Muscle of arm (tissue), 12 donors: Measurements from ENCODE around the gene CBFA2T2. TPM values are rescaled to one million over a fixed set of nuclear protein-coding genes. Genes with fewer than 3 reads are reported as not detected.
A peak's percentile ranks its signal among the peaks of the same experiment; 100 is the strongest.
"Not testable (repeated sequence)": the region's sequence is repeated elsewhere in the genome, so short reads cannot be mapped to it uniquely, and the experiment has no call there.

Source experiments
- DNase-seq: peaks from one replicate; pipeline ENCODE4 v3.0.0-alpha.2; 2013
- polyA plus RNA-seq, 12 donors: library from polyadenylated mRNA; unstranded; fragments of 120-200 nt; gene quantifications; one replicate each; pipeline ENCODE4 v1.2.1, GENCODE V29; 2013; ENCODE audit not compliant: insufficient read length in 12 of 12

CBFA2T2 gene
- polyA plus RNA-seq, 12 donors, result 11.3 to 32.1 (median 14.0) TPM; not detected in 1

DNA sequence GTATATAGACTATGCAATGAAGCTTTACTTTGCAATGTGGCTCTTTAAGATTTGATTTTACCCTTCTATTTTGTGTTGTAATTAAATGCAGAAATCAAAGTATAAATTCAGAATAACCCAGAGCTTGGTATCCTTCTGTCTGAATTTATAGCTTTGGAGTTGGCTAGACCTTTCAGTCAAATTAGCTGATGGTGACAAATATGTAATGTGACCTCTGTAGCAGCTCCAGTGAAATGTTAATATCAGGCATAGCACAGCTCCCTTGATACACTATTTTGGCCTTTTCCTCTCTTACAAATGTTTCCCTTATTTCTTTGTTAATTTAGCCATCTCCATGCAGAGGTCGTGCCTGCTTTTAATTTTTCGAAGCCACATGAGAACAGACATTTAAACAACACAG, 11.1 kb downstream of the CBFA2T2 start:
- DNase-seq, result no peak

DNA sequence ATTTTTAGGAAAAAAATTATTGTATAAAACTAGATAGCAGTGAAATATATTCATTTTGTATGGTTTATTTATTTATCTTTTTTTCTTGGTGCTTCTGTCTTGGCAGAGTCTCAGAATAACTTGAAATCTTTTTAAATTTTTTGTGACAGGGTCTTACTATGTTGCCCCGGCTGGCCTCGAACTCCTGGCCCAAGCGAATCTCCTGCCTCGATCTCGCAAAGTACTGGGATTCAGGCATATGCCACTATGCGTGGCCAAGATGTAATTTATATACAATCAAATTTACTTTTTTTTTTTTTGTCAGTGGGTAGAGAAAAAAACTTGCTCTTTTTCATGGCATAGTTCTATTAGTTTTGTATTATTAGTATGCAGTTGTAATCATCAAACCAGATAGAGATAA, 13.7 kb downstream of the CBFA2T2 start:
- DNase-seq, result no peak

DNA sequence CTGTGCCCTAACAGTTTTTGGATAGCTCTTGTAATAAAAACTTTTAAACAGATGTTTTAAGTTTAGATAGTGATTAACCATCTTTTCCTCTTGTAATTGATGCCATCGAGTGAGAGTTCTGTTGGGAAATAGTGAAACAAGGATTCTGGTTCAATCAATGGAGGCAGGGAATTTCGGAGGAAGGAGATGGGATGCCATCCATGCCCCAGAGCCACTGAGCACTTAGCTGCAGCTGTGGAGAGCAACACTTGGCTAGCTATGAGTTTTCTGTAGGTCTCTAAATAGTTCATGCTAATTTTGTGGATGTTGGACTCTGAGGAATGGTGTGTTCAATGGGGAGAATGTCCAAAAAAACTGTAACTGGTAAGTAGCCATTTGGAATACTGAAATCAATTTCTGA, 16.7 kb downstream of the CBFA2T2 start:
- DNase-seq, result no peak

DNA sequence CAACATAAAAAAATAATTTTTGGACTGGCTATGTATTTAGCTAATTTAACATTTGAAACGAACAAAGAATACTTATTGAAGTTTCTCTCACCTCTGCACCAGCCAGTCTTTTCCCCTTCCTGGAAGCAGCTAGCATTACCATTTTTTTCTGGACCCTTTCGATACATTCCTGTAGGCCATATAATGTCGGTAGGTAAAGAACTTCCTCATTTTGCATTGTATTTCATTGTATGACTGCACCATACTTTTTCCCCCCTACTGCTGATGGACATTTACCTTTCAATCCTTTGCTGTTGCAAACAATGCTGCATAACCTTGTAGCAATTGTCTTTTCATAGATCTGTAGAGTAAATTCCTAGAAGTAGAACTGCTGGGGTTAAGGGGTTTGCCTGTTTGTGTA, 17.6 kb downstream of the CBFA2T2 start:
- DNase-seq, result no peak

DNA sequence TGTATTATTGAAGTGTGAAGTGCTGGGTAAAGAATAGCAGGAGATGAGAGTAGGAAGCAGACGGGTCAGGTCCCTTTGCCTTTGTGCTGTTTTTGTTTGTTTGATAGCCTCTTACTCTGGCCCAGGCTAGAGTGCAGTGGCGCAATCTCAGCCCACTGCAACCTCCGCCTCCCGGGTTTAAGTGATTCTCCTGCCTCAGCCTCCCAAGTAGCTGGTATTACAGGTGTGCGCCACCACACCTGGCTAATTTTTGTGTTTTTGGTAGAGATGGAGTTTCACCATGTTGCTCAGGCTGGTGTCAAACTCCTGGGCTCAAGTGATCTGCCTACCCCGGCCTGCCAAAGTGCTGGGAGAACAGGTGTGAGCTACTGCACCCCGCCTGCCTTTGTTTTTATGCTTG, 18.1 kb downstream of the CBFA2T2 start:
- DNase-seq, result not testable (repeated sequence)

DNA sequence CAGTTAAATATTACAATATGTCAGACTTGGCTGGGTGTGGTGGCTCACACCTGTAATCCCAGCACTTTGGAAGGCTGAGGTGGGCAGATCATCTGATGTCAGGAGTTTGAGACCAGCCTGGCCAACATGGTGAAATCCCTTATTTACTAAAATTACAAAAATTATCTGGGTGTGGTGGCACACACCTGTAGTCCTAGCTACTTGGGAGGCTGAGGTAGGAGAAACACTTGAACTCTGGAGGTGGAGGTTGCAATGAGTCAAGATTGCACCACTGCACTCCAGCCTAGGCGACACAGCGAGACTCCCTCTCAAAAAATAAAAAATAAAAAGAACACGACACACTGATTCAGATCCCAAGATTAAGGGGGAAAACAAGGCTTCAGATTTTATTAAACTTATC, 19.2 kb downstream of the CBFA2T2 start:
- not testable (repeated sequence) for DNase-seq

DNA sequence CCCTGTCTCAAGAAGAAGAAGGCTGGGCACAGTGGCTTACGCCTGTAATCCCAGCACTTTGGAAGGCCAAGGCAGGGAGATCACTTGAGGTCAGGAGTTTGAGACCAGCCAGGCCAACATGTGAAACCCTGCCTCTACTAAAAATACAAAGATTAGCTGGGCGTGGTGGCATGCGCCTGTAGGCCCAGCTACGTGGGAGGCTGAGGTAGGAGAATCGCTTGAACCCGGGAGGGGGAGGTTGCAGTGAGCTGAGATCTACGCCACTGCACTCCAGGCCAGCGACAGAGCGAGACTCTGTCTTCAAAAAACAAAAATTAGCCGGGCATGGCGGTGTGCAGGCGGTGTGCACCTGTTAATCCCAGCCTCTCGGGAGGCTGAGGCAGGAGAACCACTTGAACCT, 22.0 kb downstream of the CBFA2T2 start:
- DNase-seq, result not testable (repeated sequence)

DNA sequence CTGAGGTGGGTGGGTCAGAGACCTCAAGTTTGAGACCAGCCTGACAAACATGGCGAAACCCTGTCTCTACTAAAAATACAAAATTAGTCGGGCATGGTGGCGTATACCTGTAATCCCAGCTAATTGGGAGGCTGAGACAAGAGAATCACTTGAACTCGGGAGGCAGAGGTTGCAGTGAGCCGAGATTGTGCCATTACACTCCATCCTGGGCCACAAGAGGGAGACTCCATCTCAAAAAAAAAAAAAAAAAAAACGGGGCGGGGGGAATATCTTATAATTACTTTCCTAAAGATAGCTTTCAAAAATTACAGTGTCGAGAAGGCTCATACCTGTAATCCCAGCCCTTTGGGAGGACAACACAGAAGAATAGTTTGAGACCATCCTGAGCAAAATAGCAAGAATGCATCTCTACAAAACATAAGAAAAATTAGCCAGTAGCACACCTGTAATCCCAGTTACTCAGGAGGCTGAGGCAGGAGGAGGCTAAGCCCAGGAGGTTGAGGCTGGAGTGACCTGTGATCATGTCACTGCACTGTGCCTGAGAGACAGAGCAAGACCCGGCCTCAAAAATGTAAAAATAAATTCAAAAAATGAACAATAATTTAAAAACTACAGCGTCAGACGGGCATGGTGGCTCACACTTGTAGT, 25.8 kb downstream of the CBFA2T2 start:
- DNase-seq, result no peak

DNA sequence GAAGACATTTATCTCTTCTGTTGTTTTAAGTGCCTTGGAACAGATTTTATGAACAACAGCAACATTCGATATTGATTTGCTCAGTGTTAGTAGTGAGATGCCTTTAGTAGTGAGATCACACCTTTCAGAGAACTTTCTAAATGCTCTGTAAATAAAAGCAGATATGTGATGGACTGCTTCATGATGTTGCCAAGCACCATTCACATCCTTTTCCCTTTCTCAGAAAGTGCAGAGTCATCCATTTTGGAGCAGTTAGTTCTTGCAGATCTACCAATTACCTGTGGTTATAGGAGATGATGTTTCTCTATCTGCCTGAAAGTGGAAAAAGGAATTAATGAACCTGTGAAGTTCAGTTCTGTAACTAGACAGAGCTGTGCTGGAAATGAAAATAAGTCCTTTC, 27.0 kb downstream of the CBFA2T2 start:
- no peak for DNase-seq

DNA sequence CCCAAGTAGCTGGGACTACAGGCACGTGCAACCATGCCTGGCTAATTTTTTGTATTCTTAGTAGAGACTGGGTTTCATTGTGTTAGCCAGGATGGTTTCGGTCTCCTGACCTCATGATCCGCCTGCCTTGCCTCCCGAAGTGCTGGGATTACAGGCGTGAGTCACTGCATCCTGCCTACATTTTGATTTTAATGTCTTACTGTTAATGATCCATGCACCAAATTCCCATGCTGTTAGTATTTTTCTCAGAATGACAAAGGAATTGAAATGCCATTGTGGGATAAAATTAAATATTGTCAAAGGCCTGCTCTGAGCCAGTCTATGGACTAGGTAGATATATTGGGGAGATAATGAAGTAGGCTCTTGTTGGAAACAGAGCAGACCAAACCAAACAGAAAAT, 28.2 kb downstream of the CBFA2T2 start:
- no peak for DNase-seq

DNA sequence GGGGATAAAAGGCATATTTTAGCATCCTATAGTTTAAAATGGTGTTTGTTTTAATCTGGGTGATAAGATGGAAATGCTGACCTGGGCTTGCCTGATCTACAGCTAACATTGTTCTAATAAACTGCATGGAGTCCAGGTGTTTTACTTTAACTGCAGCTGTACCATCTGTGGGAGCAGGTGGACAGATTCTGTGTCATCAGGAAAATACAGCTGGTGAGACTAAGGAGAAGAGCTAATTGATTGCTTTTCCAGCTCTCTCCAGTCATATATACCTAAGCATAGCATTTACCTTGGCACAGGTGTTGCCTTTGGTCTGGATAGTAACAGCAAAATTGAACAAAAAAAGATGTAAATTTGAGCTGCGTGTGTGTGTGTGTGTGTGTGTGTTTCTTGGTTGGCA, 31.6 kb downstream of the CBFA2T2 start:
- no peak for DNase-seq

DNA sequence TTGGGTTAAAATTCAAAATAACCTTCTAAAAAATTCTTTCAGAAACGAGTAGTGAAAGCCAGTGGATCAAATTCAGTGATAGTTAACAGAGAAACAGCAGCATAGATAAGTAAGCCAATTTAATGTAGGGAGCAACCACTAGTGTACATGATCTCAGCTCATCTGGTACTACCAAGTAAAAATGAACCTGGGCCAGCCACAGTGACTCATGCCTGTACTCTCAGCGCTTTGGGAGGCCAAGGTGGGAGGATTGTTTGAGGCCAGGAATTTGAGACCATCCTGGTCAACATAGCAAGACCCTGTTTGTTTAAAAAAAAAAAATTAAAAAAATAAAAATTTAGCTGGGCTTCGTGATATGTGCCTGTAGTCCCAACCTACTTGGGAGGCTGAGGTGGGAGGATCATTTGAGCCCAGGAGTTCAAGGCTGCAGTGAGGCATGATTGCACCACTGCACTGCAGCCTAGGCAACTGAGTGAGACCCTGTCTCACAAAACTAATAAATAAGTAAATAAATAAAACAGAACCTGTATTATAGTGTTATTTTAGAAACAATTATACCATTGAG, 32.4 kb downstream of the CBFA2T2 start:
- no peak for DNase-seq

DNA sequence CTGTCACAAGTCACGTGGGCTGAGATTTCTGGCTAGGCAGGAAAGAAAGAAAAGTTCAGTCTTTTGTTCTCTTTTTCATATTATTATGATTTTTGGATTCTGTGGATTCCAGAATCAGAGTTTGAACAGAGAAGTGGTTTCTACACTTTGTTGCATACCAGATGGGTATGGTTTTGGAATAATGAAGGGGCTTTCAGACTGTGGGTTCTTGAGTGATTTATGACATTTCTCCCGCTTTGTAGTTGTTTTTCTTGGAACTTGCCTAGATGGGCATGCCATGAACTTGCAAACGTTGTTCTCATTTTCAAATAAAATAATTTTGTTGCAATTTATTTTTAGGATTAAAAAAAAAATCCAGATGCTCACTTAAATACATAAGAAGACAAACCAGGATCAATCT, 34.4 kb downstream of the CBFA2T2 start:
- DNase-seq, result no peak

DNA sequence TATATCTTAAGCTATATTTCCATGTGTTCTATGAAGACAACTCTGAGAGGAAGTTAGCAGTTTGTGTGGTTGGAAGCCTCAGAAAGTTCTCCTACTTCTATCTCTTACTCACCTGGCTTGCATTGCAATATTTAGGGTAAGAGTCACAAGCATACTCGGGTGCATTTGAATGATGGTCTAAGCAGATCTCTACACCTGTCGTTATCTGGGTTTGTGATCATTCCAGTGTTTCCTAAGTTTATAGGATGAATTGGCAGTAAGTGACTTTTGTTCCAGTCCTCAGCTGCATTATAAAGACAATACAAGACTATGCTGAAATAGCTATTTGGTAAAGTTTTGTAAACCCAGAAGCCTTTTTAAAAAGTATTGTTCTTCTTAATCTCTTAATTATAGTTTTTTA, 36.9 kb downstream of the CBFA2T2 start:
- DNase-seq, result no peak

DNA sequence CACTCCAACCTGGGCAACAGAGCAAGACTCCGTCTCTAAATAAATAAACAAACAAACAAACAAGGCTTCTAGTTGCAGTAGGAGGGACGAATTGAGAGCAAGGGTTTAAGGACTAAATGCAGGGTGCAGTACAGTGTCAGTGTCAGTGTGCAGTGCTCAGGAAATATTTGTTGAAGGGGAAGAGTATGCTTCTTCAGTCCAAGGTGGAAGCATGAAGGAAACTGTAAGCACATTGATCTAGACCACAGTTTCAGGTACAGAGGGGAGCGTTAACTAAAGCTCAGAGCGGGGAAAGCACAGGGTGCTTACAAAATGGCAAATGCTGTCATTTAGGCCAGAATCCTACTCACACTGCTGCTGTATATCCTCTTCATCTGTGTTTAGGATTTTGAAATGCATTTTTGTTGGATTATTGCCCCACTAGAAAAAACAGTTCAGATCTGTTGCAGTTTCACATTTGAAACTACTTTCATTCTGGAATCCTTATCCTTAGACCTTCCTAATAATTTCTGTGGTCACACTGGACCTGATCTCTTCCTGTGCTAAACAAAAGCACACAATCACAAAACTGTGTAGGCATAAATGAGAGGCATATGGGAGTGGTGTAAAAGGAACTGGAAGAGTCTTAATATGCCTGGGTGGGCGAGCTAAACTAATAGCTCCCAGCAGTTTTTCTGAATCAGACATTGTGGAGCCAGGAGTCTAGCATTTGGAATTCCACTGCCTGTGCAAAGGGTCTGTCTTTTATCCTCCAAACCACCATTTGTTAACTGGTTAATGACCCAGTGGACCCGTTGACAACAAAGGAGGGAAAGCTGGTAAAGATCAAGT, 41.4 kb downstream of the CBFA2T2 start:
- peak; percentile 46 for DNase-seq

DNA sequence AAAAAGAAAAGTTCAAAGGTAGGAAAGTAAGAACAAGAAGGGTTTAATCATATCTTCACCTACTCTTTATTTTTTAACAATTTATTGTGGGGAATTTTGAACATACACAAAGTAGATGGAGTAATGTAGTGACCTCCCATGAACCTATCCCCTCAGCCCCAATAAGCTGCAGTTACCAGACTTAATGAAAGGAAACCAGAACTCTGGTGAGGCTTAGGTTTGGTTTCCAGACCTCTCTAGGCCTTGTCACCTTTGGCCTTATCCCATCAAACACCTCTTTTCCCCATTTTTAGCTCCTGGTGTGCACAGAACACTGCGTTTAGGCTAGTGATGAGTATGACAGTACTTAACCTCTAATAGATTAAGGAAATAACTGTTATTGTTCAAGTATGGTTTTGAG, 42.0 kb downstream of the CBFA2T2 start:
- no peak for DNase-seq

DNA sequence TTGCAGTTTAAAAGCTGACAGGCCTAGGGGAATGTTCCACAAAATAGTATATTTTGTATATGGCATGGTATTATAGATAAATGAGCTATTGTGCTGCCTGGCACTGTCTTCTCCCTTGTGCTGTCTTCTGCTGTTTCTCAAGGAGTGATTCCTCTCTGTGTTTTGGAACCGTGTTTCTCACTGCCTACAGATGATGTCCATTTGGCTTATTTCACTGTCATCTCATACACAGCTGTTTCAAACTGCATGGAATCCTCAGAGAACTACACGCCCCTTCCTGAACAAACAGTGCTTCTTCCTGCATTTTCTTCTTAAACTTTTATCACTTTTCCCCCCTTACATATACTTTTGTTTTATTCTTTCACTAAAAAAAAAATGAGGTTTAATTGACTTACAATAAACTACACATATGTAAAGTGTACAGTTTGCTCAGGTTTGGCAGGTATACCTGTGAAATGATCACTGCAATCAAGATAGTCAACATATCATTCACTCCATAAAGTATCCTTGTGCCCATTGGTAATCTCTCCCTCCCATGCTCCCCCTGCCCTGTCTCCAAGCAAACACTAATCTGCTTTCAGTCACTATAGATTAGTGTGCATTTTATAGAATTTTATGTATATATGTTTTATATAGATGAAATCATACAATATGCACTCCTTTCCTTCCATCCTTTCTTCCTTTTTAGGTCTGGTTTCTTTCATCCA, 43.0 kb downstream of the CBFA2T2 start:
- peak; percentile 45 for DNase-seq

DNA sequence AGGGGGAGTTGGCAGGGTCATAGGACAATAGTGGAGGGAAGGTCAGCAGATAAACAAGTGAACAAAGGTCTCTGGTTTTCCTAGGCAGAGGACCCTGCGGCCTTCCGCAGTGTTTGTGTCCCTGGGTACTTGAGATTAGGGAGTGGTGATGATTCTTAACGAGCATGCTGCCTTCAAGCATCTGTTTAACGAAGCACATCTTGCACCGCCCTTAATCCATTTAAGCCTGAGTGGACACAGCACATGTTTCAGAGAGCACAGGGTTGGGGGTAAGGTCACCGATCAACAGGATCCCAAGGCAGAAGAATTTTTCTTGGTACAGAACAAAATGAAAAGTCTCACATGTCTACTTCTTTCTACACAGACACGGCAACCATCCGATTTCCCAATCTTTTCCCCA, 45.8 kb downstream of the CBFA2T2 start:
- DNase-seq, result not testable (repeated sequence)

DNA sequence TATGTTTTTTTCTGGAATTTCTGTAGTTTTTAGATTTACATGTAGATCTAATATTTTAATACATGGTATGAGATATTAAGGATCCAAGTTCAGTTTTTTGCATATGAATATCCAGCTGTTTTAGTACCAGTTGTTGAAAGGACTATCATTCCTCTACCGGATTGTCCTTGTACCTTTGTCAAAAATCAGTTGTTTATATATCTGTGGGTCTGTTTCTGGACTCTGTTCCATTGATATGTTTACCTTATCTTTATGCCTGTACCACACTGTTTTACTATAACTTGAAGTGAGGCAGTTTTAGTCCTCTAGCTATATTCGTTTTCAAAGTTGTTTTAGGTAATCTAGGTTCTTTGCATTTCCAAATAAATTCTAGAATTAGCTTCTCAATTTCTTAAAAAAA, 47.7 kb downstream of the CBFA2T2 start:
- DNase-seq, result no peak

DNA sequence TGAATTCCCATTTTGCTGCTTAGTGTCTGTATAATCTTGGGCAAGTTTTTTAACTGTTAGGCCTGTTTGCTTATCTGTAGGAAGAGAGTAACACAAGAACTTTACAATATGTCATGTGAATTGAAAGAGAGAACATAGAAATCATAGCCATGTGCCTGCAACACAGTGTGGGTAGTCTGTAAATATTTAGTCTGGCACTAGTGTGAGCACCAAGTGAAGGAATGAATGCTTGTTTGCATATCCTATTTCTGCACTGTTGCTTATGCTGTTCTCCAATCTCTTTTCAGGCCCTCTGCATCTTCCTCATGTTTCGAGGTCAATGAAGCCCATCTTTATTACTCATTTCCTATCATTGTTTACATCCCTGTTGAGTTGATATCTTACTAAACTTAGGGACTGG, 49.2 kb downstream of the CBFA2T2 start:
- DNase-seq, result no peak

DNA sequence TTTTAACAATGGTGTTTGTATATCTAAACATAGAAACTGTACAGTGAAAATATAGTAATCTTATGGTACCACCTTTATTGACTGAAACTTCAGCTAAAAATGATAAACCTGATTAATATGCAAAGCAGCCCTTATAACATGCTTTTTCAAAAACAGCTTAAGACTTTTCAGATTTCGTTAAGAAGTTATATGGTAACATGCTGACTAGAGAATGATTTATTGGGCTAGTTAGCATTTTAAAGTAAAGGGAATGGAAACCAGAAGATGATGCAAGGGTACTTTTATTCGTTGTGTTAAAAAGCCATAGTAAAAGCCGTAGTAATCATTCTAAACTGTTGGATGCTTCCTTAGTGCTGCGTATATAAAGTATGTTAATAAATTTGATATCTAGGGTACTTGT, 50.5 kb downstream of the CBFA2T2 start:
- no peak for DNase-seq

DNA sequence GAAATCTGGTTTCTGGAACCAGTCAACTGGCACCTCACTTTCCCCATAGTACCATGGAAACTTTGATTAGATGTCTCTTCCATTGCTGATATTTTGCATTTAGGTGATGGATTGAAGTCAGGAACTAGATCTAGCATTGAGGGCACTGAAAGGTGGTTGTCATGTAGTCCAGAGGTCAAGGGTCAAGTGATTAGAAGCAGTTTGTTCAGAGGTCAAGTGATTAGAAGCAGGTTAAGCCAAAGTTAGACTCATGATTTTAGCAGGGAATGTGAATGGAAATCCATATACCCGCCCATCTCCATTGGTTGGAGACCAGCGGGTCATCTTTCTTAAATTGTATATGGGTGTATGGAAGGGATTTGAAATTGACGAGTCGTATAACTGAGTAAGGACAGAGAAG, 51.2 kb downstream of the CBFA2T2 start:
- DNase-seq, result no peak

DNA sequence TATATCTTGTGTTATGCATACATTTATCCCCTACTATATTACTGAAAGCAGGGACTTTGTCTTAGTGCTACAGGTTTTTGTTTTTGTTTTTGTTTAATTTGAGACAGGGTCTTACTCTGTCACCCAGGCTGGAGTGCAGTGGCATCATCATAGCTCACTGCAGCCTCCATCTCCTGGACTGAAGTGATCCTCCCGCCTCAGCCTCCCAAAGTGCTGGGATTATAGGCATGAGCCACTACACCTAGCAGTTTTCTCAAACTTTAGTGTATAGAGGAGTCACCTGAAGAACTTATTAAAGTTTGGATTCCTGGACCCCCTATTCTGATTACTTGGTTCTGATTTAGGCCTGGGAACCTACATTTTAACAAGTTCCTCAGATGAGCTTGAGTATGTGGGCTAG, 51.9 kb downstream of the CBFA2T2 start:
- no peak for DNase-seq
